Pancreas (tissue), 10 donors: ENCODE results near the gene NOTCH3. TPM values are rescaled to one million over a fixed set of nuclear protein-coding genes. Genes with fewer than 3 reads are reported as not detected.

Source experiments
- ATAC-seq, 4 donors: fragments of 200-7000 bp; cut with Tn5 transposase; one replicate each; pipeline versions ENCODE4 v1.8.0 to v1.9.1; 2020; ENCODE audit warnings: mild to moderate bottlenecking in 4 of 4, moderate library complexity in 4 of 4
- DNase-seq, 6 donors: peaks; one replicate each; pipeline ENCODE4 v3.0.0-alpha.2; 2020
- FAIRE-seq: peaks from 2 replicates; lab custom pipeline; 2012; peaks lifted over from hg19 to GRCh38; lab: Jason Lieb, UNC
- H3K27ac ChIP-seq, 4 donors: fragments of 200-600 bp; sonication (generic); 1 replicate in 3 of 4; 2 replicates in 1 of 4; pipeline versions ENCODE4 v1.5.0 to v1.8.0; 2020
- H3K27me3 ChIP-seq, 4 donors: fragments of 200-600 bp; one replicate each; pipeline ENCODE4 v1.8.0; 2021
- H3K36me3 ChIP-seq, 3 donors: fragments of 200-600 bp; sonication (generic) in 1 of 3; one replicate each; pipeline versions ENCODE4 v1.5.0 to v1.8.0; 2020 to 2021
- H3K4me1 ChIP-seq, 3 donors: fragments of 200-600 bp; one replicate each; pipeline ENCODE4 v1.8.0; 2021
- H3K4me3 ChIP-seq, 4 donors: fragments of 200-600 bp; sonication (generic) in 2 of 4; one replicate each; pipeline versions ENCODE4 v1.5.0 to v1.8.0; 2020 to 2021
- H3K9me3 ChIP-seq, 4 donors: fragments of 200-600 bp; one replicate each; pipeline ENCODE4 v1.8.0; 2021
- CTCF ChIP-seq, 4 donors: fragments of 200-600 bp; sonication (generic) in 3 of 4; IDR thresholded peaks; one replicate each; pipeline versions ENCODE4 v1.5.0 to v1.8.0; 2021; ENCODE audit warnings: antibody characterized with exemption in 4 of 4
- WGBS, 2 donors: extraction: QIAGEN DNeasy Blood & Tissue Kit; methylation state at CpG; one replicate each; pipeline ENCODE4 v1.1.7; 2013; 5-methylcytosine and 5-hydroxymethylcytosine counted together
- intact Hi-C, 3 donors: fragments of 100-400 bp; cut with DNase I; formaldehyde crosslinking; loops; one replicate each; pipeline versions ENCODE4 v1.11.1 to v1.14.2; 2022
- polyA plus RNA-seq, 2 donors: library from polyadenylated mRNA; stranded (reverse); fragments of 200-250 nt; gene quantifications; one replicate each; pipeline ENCODE4 v1.2.3, GENCODE V29; 2013
- total RNA-seq, 6 donors: library from RNA; stranded (reverse); fragmentation: NEBNext Ultra II Directional in 4 of 6; extraction: Animal tissue kit (Norgen Biotek cat#: 25700) in 4 of 6; gene quantifications; one replicate each; pipeline versions ENCODE4 v1.2.1 to v1.2.4, GENCODE V29; 2021 to 2023
- donor health status: healthy with polysubstance abuse.
- donor health status: DM: no; HTN: no; CAD: no; lungs with moderate emphysema.
- donor health status: DM: no; HTN: no; CAD: no.
- donor health status: control.
- donor health status: control.
- donor health status: Bipolar disorder and iron deficiency.
- donor health status: DM: yes; HTN: yes; CAD: no.
- donor health status: DM: no; HTN: no; CAD: no.
- donor health status: DM: no; HTN: no; CAD: no.
- donor health status: DM: yes; HTN: yes; CAD: no.

NOTCH3 gene
- total RNA-seq (10 to 100 TPM in 5 of 6 donors, 1 to 10 TPM in 1; 8.4 to 29.4 (median 13.4) TPM), polyA plus RNA-seq (1 to 10 TPM; 7.3 to 8.0 TPM)

GRCh38 chr19:15200553-15201364 is at the start of gene NOTCH3:
TSS of gene NOTCH3 (minus strand) at chr19:15200995. CDS start at chr19:15200905, 90 bp downstream.
- no peaks in the 10 kb centered on the region for H3K4me1 ChIP-seq
- H3K27ac ChIP-seq, result peak within 1 kb of the TSS; percentile 50 to 60 (median 54)
- no peak for TF ChIP-seq CTCF (IDR thresholded peaks at IDR 0.05)
- 3 to 7% methylated on average over 32 to 74 of the region's 74 CpGs for WGBS, 2 donors
- intact Hi-C loops, result no loop called here
- no peak for FAIRE-seq
- H3K27me3 ChIP-seq, result no peaks in the 10 kb centered on the region
- no peaks in the 10 kb centered on the region for H3K9me3 ChIP-seq
- DNase-seq, result peak in 4 of 6 donors; percentile 27 to 80 (median 60)
- no peaks in the 10 kb centered on the region for H3K36me3 ChIP-seq
- peak within 1 kb of the TSS; percentile 33 to 62 (median 54) for H3K4me3 ChIP-seq
- ATAC-seq, result peak in 2 of 4 donors; percentile 33

GRCh38 chr19:15250640-15250993 is 49.8 kb upstream of the NOTCH3 start:
- Histone ChIP-seq H3K27ac (peak overlapping the region in 3 of 4 donors; percentile 68 to 73 (median 70)), H3K36me3 (peaks cover under 1 to 50% (median 31%) of the 10 kb centered on the region in 3 donors), H3K9me3 (no peaks in the 10 kb centered on the region), H3K27me3 (no peaks in the 10 kb centered on the region), H3K4me1 (peaks cover 0 to 13% (median 4%) of the 10 kb centered on the region in 3 donors), H3K4me3 (no peak overlapping the region)
- ATAC-seq, result no peak
- no peak for TF ChIP-seq CTCF (IDR thresholded peaks at IDR 0.05)
- intact Hi-C loops, result loop anchor here in 2 of 3 donors (5.0 to 10.0 kb wide), 2 partner anchors 73 to 304 kb away; no protein-coding TSS in a partner anchor
- 60 to 71% methylated on average over 1 of the region's 1 CpG for WGBS, 2 donors
- DNase-seq, result no peak
- FAIRE-seq, result no peak

- FAIRE-seq (no peak), DNase-seq (peak in 2 of 6 donors; percentile 44)
Observed at GRCh38 chr19:15249972-15250639, 49.3 kb upstream of the NOTCH3 start.

GRCh38 chr19:15249528-15249874 is 48.7 kb upstream of the NOTCH3 start:
- TF ChIP-seq CTCF (IDR thresholded peaks at IDR 0.05), result no peak
- no peaks in the 10 kb centered on the region for H3K9me3 ChIP-seq
- H3K4me3 ChIP-seq, result no peak overlapping the region
- no peaks in the 10 kb centered on the region for H3K27me3 ChIP-seq
- DNase-seq (no peak), ATAC-seq (peak in 1 of 4 donors; percentile 2), FAIRE-seq (no peak)
- intact Hi-C loops, result no loop called here
- peaks cover 0 to 13% (median 4%) of the 10 kb centered on the region in 3 donors for H3K4me1 ChIP-seq
- 80 to 83% methylated on average over 6 of the region's 6 CpGs for WGBS, 2 donors
- H3K36me3 ChIP-seq, result peaks cover 0 to 39% (median 21%) of the 10 kb centered on the region in 3 donors
- H3K27ac ChIP-seq, result peak overlapping the region; percentile 60 to 73 (median 69)

More at GRCh38 chr19:15249972-15250639, 49.3 kb upstream of the NOTCH3 start:
- intact Hi-C loops, result loop anchor here in 2 of 3 donors (5.0 to 10.0 kb wide), 2 partner anchors 73 to 305 kb away; no protein-coding TSS in a partner anchor
- no peaks in the 10 kb centered on the region for H3K27me3 ChIP-seq
- no peaks in the 10 kb centered on the region for H3K9me3 ChIP-seq
- ATAC-seq, result peak in 3 of 4 donors; percentile 19 to 32 (median 26)
- H3K4me3 ChIP-seq, result no peak overlapping the region
- peaks cover 0 to 45% (median 27%) of the 10 kb centered on the region in 3 donors for H3K36me3 ChIP-seq
- WGBS, 2 donors, result 69 to 73% methylated on average over 15 of the region's 15 CpGs
- H3K27ac ChIP-seq, result peak overlapping the region in 3 of 4 donors; percentile 68 to 73 (median 70)
- no peak for TF ChIP-seq CTCF (IDR thresholded peaks at IDR 0.05)
- peaks cover 0 to 13% (median 4%) of the 10 kb centered on the region in 3 donors for H3K4me1 ChIP-seq
